Hepatocyte (in vitro differentiated cells): ENCODE results near the gene MVD. TPM values are rescaled to one million over a fixed set of nuclear protein-coding genes. Genes with fewer than 3 reads are reported as not detected.

Experiments
- DNase-seq: peaks from one replicate; pipeline ENCODE4 v3.0.0-alpha.2; 2016; ENCODE audit warnings: low spot score
- H2AFZ ChIP-seq: fragments of 200-600 bp; sonication (generic); 2 replicates; pipeline ENCODE4 v1.6.0; 2016; ENCODE audit warnings: antibody characterized with exemption, mild to moderate bottlenecking
- H3K27ac ChIP-seq: fragments of 200-600 bp; sonication (generic); 2 replicates; pipeline ENCODE4 v1.5.1; 2016; ENCODE audit warnings: mild to moderate bottlenecking
- H3K27me3 ChIP-seq: fragments of 200-600 bp; sonication (generic); 2 replicates; pipeline ENCODE4 v1.6.1; 2016
- H3K36me3 ChIP-seq: fragments of 200-600 bp; sonication (generic); replicated peaks from 2 replicates; pipeline ENCODE4 v1.5.1; 2016; ENCODE audit warnings: low read depth; ENCODE audit not compliant: insufficient read depth
- H3K4me1 ChIP-seq: fragments of 200-600 bp; sonication (generic); 2 replicates; pipeline ENCODE4 v1.5.1; 2016; ENCODE audit warnings: mild to moderate bottlenecking, moderate library complexity; ENCODE audit not compliant: insufficient read depth
- H3K4me2 ChIP-seq: fragments of 200-600 bp; sonication (generic); 2 replicates; pipeline ENCODE4 v1.6.0; 2016
- H3K4me3 ChIP-seq: fragments of 200-600 bp; sonication (generic); 2 replicates; pipeline ENCODE4 v1.5.1; 2016; ENCODE audit warnings: mild to moderate bottlenecking
- H3K79me2 ChIP-seq: fragments of 200-600 bp; sonication (generic); 2 replicates; pipeline ENCODE4 v1.6.0; 2017; ENCODE audit warnings: mild to moderate bottlenecking
- H3K9me2 ChIP-seq: fragments of 200-600 bp; sonication (generic); replicated peaks from 2 replicates; pipeline ENCODE4 v1.6.0; 2017; ENCODE audit warnings: mild to moderate bottlenecking; ENCODE audit not compliant: insufficient read depth
- H3K9me3 ChIP-seq: fragments of 200-600 bp; sonication (generic); 2 replicates; pipeline ENCODE4 v1.5.1; 2016; ENCODE audit warnings: low read depth, mild to moderate bottlenecking
- H4K20me1 ChIP-seq: fragments of 200-600 bp; sonication (generic); 2 replicates; pipeline ENCODE4 v1.6.0; 2016; ENCODE audit warnings: mild to moderate bottlenecking; ENCODE audit not compliant: insufficient read depth, poor library complexity, severe bottlenecking
- CTCF ChIP-seq: fragments of 200-600 bp; sonication (generic); IDR thresholded peaks from 2 replicates; pipeline ENCODE4 v1.5.1; 2016; ENCODE audit warnings: antibody characterized with exemption, mild to moderate bottlenecking; ENCODE audit not compliant: poor library complexity
- EZH2 ChIP-seq: fragments of 200-600 bp; sonication (generic); IDR thresholded peaks from 2 replicates; pipeline ENCODE4 v1.6.1; 2016; ENCODE audit warnings: antibody characterized with exemption, mild to moderate bottlenecking, borderline replicate concordance
- EZH2phosphoT487 ChIP-seq: fragments of 200-600 bp; sonication (generic); IDR thresholded peaks from one replicate; pipeline ENCODE4 v1.6.1; 2018; ENCODE audit warnings: antibody characterized with exemption, mild to moderate bottlenecking, low read depth, moderate library complexity; ENCODE audit not compliant: unreplicated experiment, severe bottlenecking
- WGBS: methylation state at CpG from one replicate; pipeline ENCODE4 v1.1.6; 2016; ENCODE audit warnings: low lambda C conversion rate; ENCODE audit errors: missing lambda C conversion rate; 5-methylcytosine and 5-hydroxymethylcytosine counted together
- polyA plus RNA-seq: library from polyadenylated mRNA; unstranded; fragments of >200 nt; fragmentation: Nextera tagmentation; extraction: Ambion mirVana; gene quantifications from 2 replicates; pipeline ENCODE4 v1.2.1, GENCODE V29; 2016
- total RNA-seq: library from RNA; depleted of rRNA; stranded (reverse); fragments of >200 nt; gene quantifications from 2 replicates; pipeline ENCODE4 v1.2.3, GENCODE V29; 2014

MVD gene
- total and polyA plus RNA-seq, 2 experiments from 2014 or later: 71.9 to 152 TPM

- H3K27me3 ChIP-seq: no peaks in the 10 kb centered on the region
- H3K9me2 ChIP-seq: no peaks in the 10 kb centered on the region
- peaks cover 7% of the 10 kb centered on the region for H3K4me1 ChIP-seq
- H3K27ac ChIP-seq: no peak overlapping the region
- WGBS: 76% methylated on average over 10 of the region's 10 CpGs
- H3K4me3 ChIP-seq: no peak overlapping the region
- no peaks in the 10 kb centered on the region for H3K9me3 ChIP-seq
- H3K4me2 ChIP-seq: no peak overlapping the region
- H4K20me1 ChIP-seq: no peaks in the 10 kb centered on the region
- TF ChIP-seq EZH2phosphoT487 (no peak), EZH2 (no peak), CTCF (no peak)
- H3K36me3 ChIP-seq: no peaks in the 10 kb centered on the region
- no peaks in the 10 kb centered on the region for H3K79me2 ChIP-seq
- no peak for DNase-seq
- no peak overlapping the region for H2AFZ ChIP-seq
These were observed 30.0 kb upstream of the MVD start for GRCh38 chr16:88692861-88693260.

GRCh38 chr16:88691924-88692560, 29.2 kb upstream of the MVD start:
- no peak overlapping the region for H3K27ac ChIP-seq
- WGBS: 94% methylated on average over 25 of the region's 26 CpGs
- TF ChIP-seq EZH2 (no peak), CTCF (no peak), EZH2phosphoT487 (no peak)

GRCh38 chr16:88691129-88691813, 28.4 kb upstream of the MVD start:
- TF ChIP-seq CTCF (no peak), EZH2 (no peak), EZH2phosphoT487 (no peak)
- Histone ChIP-seq H3K36me3 (no peaks in the 10 kb centered on the region), H3K4me3 (no peak overlapping the region), H3K4me2 (no peak overlapping the region), H3K27me3 (no peaks in the 10 kb centered on the region), H3K9me3 (no peaks in the 10 kb centered on the region), H3K9me2 (no peaks in the 10 kb centered on the region), H2AFZ (no peak overlapping the region), H3K27ac (no peak overlapping the region), H3K79me2 (no peaks in the 10 kb centered on the region), H3K4me1 (peaks cover 20% of the 10 kb centered on the region), H4K20me1 (no peaks in the 10 kb centered on the region)
- 92% methylated on average over 30 of the region's 33 CpGs for WGBS
- no peak for DNase-seq

More at GRCh38 chr16:88691924-88692560, 29.2 kb upstream of the MVD start:
- H3K4me1 ChIP-seq: peaks cover 15% of the 10 kb centered on the region
- H3K9me2 ChIP-seq: no peaks in the 10 kb centered on the region
- DNase-seq: no peak
- no peaks in the 10 kb centered on the region for H3K79me2 ChIP-seq
- H3K36me3 ChIP-seq: no peaks in the 10 kb centered on the region
- no peaks in the 10 kb centered on the region for H3K27me3 ChIP-seq
- H4K20me1 ChIP-seq: no peaks in the 10 kb centered on the region
- H3K4me3 ChIP-seq: no peak overlapping the region
- no peak overlapping the region for H2AFZ ChIP-seq
- no peak overlapping the region for H3K4me2 ChIP-seq
- H3K9me3 ChIP-seq: no peaks in the 10 kb centered on the region
